HEK293 (cell line): Measurements from ENCODE around the gene EARS2.

Experiments used
- CTCF ChIA-PET: fragments of 350-600 bp; formaldehyde crosslinking; extraction: SDS; loops from one replicate; lab custom pipeline; 2021; ENCODE audit warnings: antibody characterized with exemption; lab: Yijun Ruan, JAX
- POLR2A ChIA-PET: fragments of 300-600 bp; formaldehyde crosslinking; extraction: SDS; loops from one replicate; lab custom pipeline; 2020; ENCODE audit warnings: antibody characterized with exemption, inconsistent platforms; lab: Yijun Ruan, JAX
- H3K27ac ChIP-seq: fragments of 200-500 bp; sonication (Bioruptor generic); 2 replicates; pipeline ENCODE4 v1.5.1; 2014; ENCODE audit warnings: low read depth, low read length, control low read depth, inconsistent platforms; ENCODE audit errors: extremely low read depth
- H3K36me3 ChIP-seq, 2 experiments: fragments of 200-500 bp in 1 of 2; sonication (Bioruptor generic) in 1 of 2; 1 replicate in 1 of 2; 2 replicates in 1 of 2; pipeline ENCODE4 v1.5.1; 2014 to 2017; ENCODE audit warnings: inconsistent platforms in 2 of 2, low read length in 2 of 2; ENCODE audit not compliant: control insufficient read depth in 2 of 2, insufficient read depth in 1 of 2
- H3K4me1 ChIP-seq: fragments of 200-500 bp; sonication (Bioruptor generic); 2 replicates; pipeline ENCODE4 v1.5.1; 2014; ENCODE audit warnings: mild to moderate bottlenecking, low read length, inconsistent platforms; ENCODE audit not compliant: control insufficient read depth, insufficient read depth
- H3K4me3 ChIP-seq: 2 replicates; pipeline ENCODE4 v1.5.1; 2011; ENCODE audit warnings: low read depth, mild to moderate bottlenecking, control low read depth, low read length, moderate library complexity
- H3K9me3 ChIP-seq: fragments of 200-500 bp; sonication (Bioruptor generic); 2 replicates; pipeline ENCODE4 v1.5.1; 2014; ENCODE audit warnings: low read depth, low read length, inconsistent platforms; ENCODE audit not compliant: control insufficient read depth, insufficient read depth
- MEIS1 ChIP-seq: sonication (generic); formaldehyde crosslinking; IDR thresholded peaks from 2 replicates; pipeline ENCODE4 v1.8.1; 2022; ENCODE audit warnings: missing genetic modification reagents, mild to moderate bottlenecking, borderline replicate concordance
- PRDM2 ChIP-seq: fragments of 450-650 bp; formaldehyde crosslinking; IDR thresholded peaks from 2 replicates; pipeline ENCODE4 v1.5.1; 2016; ENCODE audit warnings: missing biosample characterization, missing genetic modification characterization, borderline replicate concordance
- SCRT1 ChIP-seq: fragments of 450-650 bp; formaldehyde crosslinking; IDR thresholded peaks from 2 replicates; pipeline ENCODE4 v1.5.1; 2016; ENCODE audit warnings: missing biosample characterization, missing genetic modification characterization, borderline replicate concordance
- ZBTB11 ChIP-seq: fragments of 450-650 bp; formaldehyde crosslinking; conservative IDR thresholded peaks from 2 replicates; pipeline ENCODE4 v1.5.1; 2016; ENCODE audit warnings: low read depth, missing biosample characterization, missing genetic modification characterization
- ZBTB21 ChIP-seq: fragments of 450-650 bp; formaldehyde crosslinking; IDR thresholded peaks from 2 replicates; pipeline ENCODE4 v1.5.1; 2017; ENCODE audit warnings: missing biosample characterization, missing genetic modification characterization
- ZFP41 ChIP-seq: fragments of 450-650 bp; formaldehyde crosslinking; IDR thresholded peaks from 2 replicates; pipeline ENCODE4 v1.5.1; 2016; ENCODE audit warnings: missing biosample characterization, missing genetic modification characterization, borderline replicate concordance
- ZNF121 ChIP-seq: fragments of 450-650 bp; formaldehyde crosslinking; IDR thresholded peaks from 2 replicates; pipeline ENCODE4 v1.5.1; 2016; ENCODE audit warnings: missing biosample characterization, missing genetic modification characterization
- ZNF146 ChIP-seq: fragments of 450-650 bp; formaldehyde crosslinking; IDR thresholded peaks from 2 replicates; pipeline ENCODE4 v1.5.1; 2016; ENCODE audit warnings: missing biosample characterization, missing genetic modification characterization
- ZNF169 ChIP-seq: fragments of 450-650 bp; formaldehyde crosslinking; IDR thresholded peaks from 2 replicates; pipeline ENCODE4 v1.5.1; 2016; ENCODE audit warnings: missing biosample characterization, missing genetic modification characterization
- ZNF248 ChIP-seq: fragments of 450-650 bp; formaldehyde crosslinking; IDR thresholded peaks from 2 replicates; pipeline ENCODE4 v1.5.1; 2017; ENCODE audit warnings: missing biosample characterization, missing genetic modification characterization
- ZNF518A ChIP-seq: fragments of 450-650 bp; formaldehyde crosslinking; conservative IDR thresholded peaks from 2 replicates; pipeline ENCODE4 v1.5.1; 2016; ENCODE audit warnings: low read depth, missing biosample characterization, missing genetic modification characterization
- ZNF549 ChIP-seq: fragments of 450-650 bp; IDR thresholded peaks from 2 replicates; pipeline ENCODE4 v1.5.1; 2018; ENCODE audit warnings: missing biosample characterization, missing genetic modification characterization, mild to moderate bottlenecking, inconsistent platforms, moderate library complexity
- ZNF585B ChIP-seq: fragments of 450-650 bp; formaldehyde crosslinking; IDR thresholded peaks from 2 replicates; pipeline ENCODE4 v1.5.1; 2016; ENCODE audit warnings: missing biosample characterization, missing genetic modification characterization
- ZNF624 ChIP-seq: fragments of 450-650 bp; formaldehyde crosslinking; IDR thresholded peaks from 2 replicates; pipeline ENCODE4 v1.5.1; 2017; ENCODE audit warnings: missing biosample characterization, missing genetic modification characterization
- ZNF677 ChIP-seq: fragments of 450-650 bp; IDR thresholded peaks from 2 replicates; pipeline ENCODE4 v1.5.0; 2018; ENCODE audit warnings: missing biosample characterization, mild to moderate bottlenecking, missing genetic modification characterization, moderate library complexity
- ZNF704 ChIP-seq: fragments of 450-650 bp; formaldehyde crosslinking; IDR thresholded peaks from 2 replicates; pipeline ENCODE4 v1.5.1; 2016; ENCODE audit warnings: missing biosample characterization, missing genetic modification characterization
- ZNF707 ChIP-seq: fragments of 450-650 bp; formaldehyde crosslinking; IDR thresholded peaks from 2 replicates; pipeline ENCODE4 v1.5.1; 2016; ENCODE audit warnings: missing biosample characterization, missing genetic modification characterization

EARS2 gene

GRCh38 chr16:23597003-23597756 lies 40.0 kb upstream of the EARS2 start (continued):
- no peak for TF ChIP-seq PRDM2
- TF ChIP-seq ZNF624 (tag by site-specific recombination) = no peak
- TF ChIP-seq, all 188 proteins: peak for 7

- H3K27ac ChIP-seq = peak within 1 kb of the TSS; percentile 54; the same call in 1 of the 2 replicates
- peaks cover 16 to 33% of the 10 kb centered on the region in 2 experiments; a peak in 2 of 3 replicates for H3K36me3 ChIP-seq
- no peaks in the 10 kb centered on the region for H3K4me1 ChIP-seq
- H3K9me3 ChIP-seq = no peaks in the 10 kb centered on the region
- ChIA-PET CTCF (interaction anchor here (0.6 to 1.8 kb wide), 31 partner anchors 8 to 241 kb away, joined by 3 to 8 read pairs (median 4); partner anchors contain the start of genes DCTN5, EARS2, PALB2 and UBFD1), POLR2A (interaction anchor here (0.8 to 1.5 kb wide), 2 partner anchors 45 to 83 kb away, joined by 3 to 5 read pairs; partner anchors contain the start of genes DCTN5, PALB2 and PLK1)
- peak within 1 kb of the TSS; percentile 99 for H3K4me3 ChIP-seq
- TF ChIP-seq ZNF704 (tag by site-specific recombination) = no peak
- TF ChIP-seq ZNF248 = no peak
- TF ChIP-seq ZNF585B = no peak
- no peak for TF ChIP-seq ZNF707
- TF ChIP-seq ZNF677 (tag by site-specific recombination) = no peak
- TF ChIP-seq ZNF518A (tag by site-specific recombination) = peak; percentile 59
- TF ChIP-seq ZBTB11 (tag by site-specific recombination) = peak; percentile 93
- TF ChIP-seq ZFP41 (tag by site-specific recombination) = no peak
- no peak for TF ChIP-seq MEIS1
- TF ChIP-seq SCRT1 (tag by site-specific recombination) = no peak
- no peak for TF ChIP-seq ZNF549
- TF ChIP-seq ZNF146 = no peak
- no peak for TF ChIP-seq ZNF121
- no peak for TF ChIP-seq ZBTB21 (tag by site-specific recombination)
- TF ChIP-seq ZNF169 = no peak
These were observed 39.0 kb upstream of the EARS2 start, which contains the start of gene NDUFAB1 for GRCh38 chr16:23595951-23596720. Gene NDUFAB1, minus strand, starts transcription at chr16:23596316. Its CDS starts 26 bp downstream, at chr16:23596290.
